Omental fat pad (tissue), 4 donors: ENCODE data around the gene SGMS2. TPM values are rescaled to one million over a fixed set of nuclear protein-coding genes. Genes with fewer than 3 reads are reported as not detected.

Experiments
- ATAC-seq: fragments of 150-250 bp; one replicate; pipeline ENCODE4 v1.9.1; 2016; ENCODE audit warnings: mild to moderate bottlenecking, moderate library complexity; ENCODE audit not compliant: low FRiP score
- DNase-seq: peaks from one replicate; pipeline ENCODE4 v3.0.0-alpha.2; 2019; ENCODE audit warnings: low spot score
- CTCF ChIP-seq, 3 donors: fragments of 450-650 bp; IDR thresholded peaks; one replicate each; pipeline ENCODE4 v1.5.1; 2016 to 2017; ENCODE audit warnings: antibody characterized with exemption in 3 of 3, mild to moderate bottlenecking in 3 of 3, moderate library complexity in 2 of 3
- total RNA-seq, 4 donors: library from RNA; depleted of rRNA; stranded (reverse); fragments of >200 nt; gene quantifications; one replicate each; pipeline ENCODE4 v1.1.0, GENCODE V29; 2016

SGMS2 gene
- total RNA-seq, 4 donors from 2014 or later, result 20.2 to 473 (median 149) TPM

GRCh38 chr4:107837317-107837716 is 12.6 kb downstream of the SGMS2 start:
- no peak for TF ChIP-seq CTCF (IDR thresholded peaks at IDR 0.05)
- ATAC-seq (no peak), DNase-seq (no peak)

- ATAC-seq (peak; percentile 39), DNase-seq (no peak)
- no peak for TF ChIP-seq CTCF (IDR thresholded peaks at IDR 0.05)
Measured at GRCh38 chr4:107837776-107838618, 13.3 kb downstream of the SGMS2 start.

- no peak for DNase-seq
- TF ChIP-seq CTCF (IDR thresholded peaks at IDR 0.05), result no peak
- ATAC-seq, result no peak
Measured at GRCh38 chr4:107838861-107839565, 14.3 kb downstream of the SGMS2 start.

GRCh38 chr4:107843391-107843790 is 18.7 kb downstream of the SGMS2 start:
- no peak for TF ChIP-seq CTCF (IDR thresholded peaks at IDR 0.05)
- ATAC-seq, result no peak
- DNase-seq, result no peak

GRCh38 chr4:107845681-107846080 is 20.9 kb downstream of the SGMS2 start:
- DNase-seq (no peak), ATAC-seq (no peak)
- TF ChIP-seq CTCF (IDR thresholded peaks at IDR 0.05), result no peak

GRCh38 chr4:107850438-107850837 is 25.7 kb downstream of the SGMS2 start:
- ATAC-seq (no peak), DNase-seq (no peak)
- TF ChIP-seq CTCF (IDR thresholded peaks at IDR 0.05), result no peak
